ENCODE data around the gene SLC8B1.
A peak's percentile ranks its signal among the peaks of the same experiment; 100 is the strongest.

The SLC8B1 gene

DNA sequence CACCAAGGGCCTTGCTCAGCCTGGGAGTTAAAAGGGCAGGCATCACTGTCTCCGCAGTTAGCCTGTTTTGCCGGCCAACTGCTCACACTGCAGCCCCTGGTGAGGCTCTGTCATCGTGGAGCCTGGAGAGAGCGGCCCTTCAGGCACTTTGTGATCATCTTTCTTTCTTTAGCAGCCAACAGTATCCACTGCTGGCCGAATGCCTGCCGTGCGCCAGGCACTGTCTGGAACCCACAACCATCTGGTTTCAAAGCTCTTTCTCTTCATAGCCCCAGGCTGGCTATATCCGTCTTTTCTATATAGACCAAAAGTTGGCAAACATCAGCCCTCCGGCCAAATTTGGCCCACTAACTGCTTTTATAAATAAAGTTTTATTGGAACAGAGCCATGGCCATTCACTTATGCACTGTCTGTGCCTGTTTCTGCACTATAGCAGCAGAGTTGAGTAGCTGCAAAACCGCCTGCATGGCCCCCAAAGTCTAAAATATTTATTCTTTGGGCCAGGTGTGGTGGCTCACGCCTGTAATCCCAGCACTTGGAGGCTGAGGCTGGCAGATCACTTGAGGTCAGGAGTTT lies 29.5 kb downstream of the SLC8B1 start:
- ATAC-seq (replicated peaks; ENCODE audit: extremely low read depth, poor library complexity, severe bottlenecking) (no peak), DNase-seq (ENCODE audit: low spot score in 2 of 2) (no peak)
- no peaks in the 10 kb centered on the region for H3K4me1 Mint-ChIP-seq
- no peaks in the 10 kb centered on the region for H3K27me3 Mint-ChIP-seq
- H3K27ac Mint-ChIP-seq (ENCODE audit: low read depth), result no peak overlapping the region
- H3K4me3 Mint-ChIP-seq, result no peak overlapping the region
- H3K36me3 Mint-ChIP-seq (ENCODE audit: insufficient read depth), result peaks cover 31% of the 10 kb centered on the region
- H3K9me3 Mint-ChIP-seq, result no peaks in the 10 kb centered on the region

DNA sequence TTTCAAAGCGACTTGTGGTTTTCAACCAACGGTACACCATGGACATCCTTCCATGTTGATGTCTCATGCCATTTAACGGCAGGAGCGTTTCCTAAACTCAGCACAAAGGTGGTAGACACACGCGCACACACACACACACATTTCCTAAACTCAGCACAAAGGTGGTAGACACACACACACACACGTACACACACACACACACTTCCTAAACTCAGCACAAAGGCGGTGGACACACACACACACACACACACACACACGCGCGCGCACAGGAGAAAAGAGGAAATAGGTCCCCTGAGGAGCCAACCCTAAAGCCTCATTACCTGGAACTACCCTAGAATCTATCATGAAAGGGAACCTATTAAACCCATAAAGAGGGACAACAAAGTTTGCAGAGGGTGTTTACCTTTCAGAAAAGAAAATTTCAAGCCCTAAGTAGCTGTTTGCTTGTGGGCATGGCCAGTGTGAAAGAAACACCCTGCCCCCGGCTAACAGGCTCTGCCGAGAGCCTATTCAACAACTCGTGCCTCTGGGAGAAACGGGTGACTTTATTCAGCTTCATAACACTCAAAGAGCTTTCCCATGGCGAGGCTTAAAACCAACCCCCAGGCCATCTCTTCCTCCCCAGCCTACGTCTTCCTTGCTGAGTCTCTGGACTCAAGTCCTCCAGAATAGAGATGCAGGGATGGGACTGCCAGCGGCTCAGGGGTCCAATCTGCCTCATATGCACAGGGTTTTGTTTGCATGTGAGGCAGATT lies 31.8 kb downstream of the SLC8B1 start:
- no peaks in the 10 kb centered on the region for H3K27me3 Mint-ChIP-seq
- no peak overlapping the region for H3K4me3 Mint-ChIP-seq
- H3K27ac Mint-ChIP-seq (ENCODE audit: low read depth), result no peak overlapping the region
- no peaks in the 10 kb centered on the region for H3K4me1 Mint-ChIP-seq
- H3K36me3 Mint-ChIP-seq (ENCODE audit: insufficient read depth), result peaks cover 25% of the 10 kb centered on the region
- ATAC-seq (replicated peaks; ENCODE audit: extremely low read depth, poor library complexity, severe bottlenecking) (no peak), DNase-seq (ENCODE audit: low spot score in 2 of 2) (no peak)
- no peaks in the 10 kb centered on the region for H3K9me3 Mint-ChIP-seq

DNA sequence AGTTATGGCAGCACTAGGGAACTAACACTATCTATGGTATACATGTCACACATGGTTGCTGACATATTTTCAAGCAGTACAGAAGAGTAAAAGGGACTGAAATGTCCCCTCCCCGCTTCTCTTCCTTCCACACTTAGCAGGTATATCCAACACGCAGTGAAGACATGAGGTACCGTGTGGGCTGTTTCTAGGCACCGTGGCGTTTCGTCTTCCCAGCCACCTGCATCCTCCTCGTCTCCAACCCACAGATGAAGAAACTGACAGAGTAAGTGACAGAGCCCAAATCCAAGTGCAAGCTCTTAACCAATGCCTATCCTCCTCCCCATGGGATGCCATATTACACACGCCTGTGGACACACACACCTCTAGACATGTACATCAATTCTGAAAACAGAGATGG lies 32.4 kb downstream of the SLC8B1 start:
- ATAC-seq (replicated peaks; ENCODE audit: extremely low read depth, poor library complexity, severe bottlenecking) (no peak), DNase-seq (ENCODE audit: low spot score in 2 of 2) (no peak)
- H3K36me3 Mint-ChIP-seq (ENCODE audit: insufficient read depth), result peaks cover 24% of the 10 kb centered on the region
- H3K4me3 Mint-ChIP-seq, result no peak overlapping the region
- H3K9me3 Mint-ChIP-seq, result no peaks in the 10 kb centered on the region
- H3K27ac Mint-ChIP-seq (ENCODE audit: low read depth), result no peak overlapping the region
- no peaks in the 10 kb centered on the region for H3K4me1 Mint-ChIP-seq
- no peaks in the 10 kb centered on the region for H3K27me3 Mint-ChIP-seq

DNA sequence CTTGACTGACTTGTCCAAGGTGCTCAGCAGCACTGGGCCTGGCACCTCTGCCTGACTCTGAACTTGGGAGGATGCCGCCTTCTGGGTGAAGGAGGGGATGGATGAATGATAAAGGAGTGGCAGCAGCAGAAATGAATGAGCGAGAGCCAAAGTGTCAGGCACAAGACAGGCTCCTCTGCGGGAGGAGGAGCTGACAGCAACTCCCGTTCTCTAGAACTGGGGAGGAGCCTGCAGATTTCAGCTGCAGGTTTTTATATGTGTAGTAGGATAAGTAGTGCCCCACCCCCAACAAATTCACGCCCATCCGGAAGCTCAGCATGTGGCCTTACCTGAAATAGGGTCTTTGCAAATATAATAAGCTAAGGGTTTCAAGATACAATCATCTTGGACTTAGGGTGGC lies 33.1 kb downstream of the SLC8B1 start:
- DNase-seq (ENCODE audit: low spot score in 2 of 2) (no peak), ATAC-seq (replicated peaks; ENCODE audit: extremely low read depth, poor library complexity, severe bottlenecking) (no peak)
- Mint-ChIP-seq H3K4me1 (no peaks in the 10 kb centered on the region), H3K27me3 (no peaks in the 10 kb centered on the region), H3K27ac (ENCODE audit: low read depth) (no peak overlapping the region), H3K4me3 (no peak overlapping the region), H3K9me3 (no peaks in the 10 kb centered on the region), H3K36me3 (ENCODE audit: insufficient read depth) (peaks cover 20% of the 10 kb centered on the region)

DNA sequence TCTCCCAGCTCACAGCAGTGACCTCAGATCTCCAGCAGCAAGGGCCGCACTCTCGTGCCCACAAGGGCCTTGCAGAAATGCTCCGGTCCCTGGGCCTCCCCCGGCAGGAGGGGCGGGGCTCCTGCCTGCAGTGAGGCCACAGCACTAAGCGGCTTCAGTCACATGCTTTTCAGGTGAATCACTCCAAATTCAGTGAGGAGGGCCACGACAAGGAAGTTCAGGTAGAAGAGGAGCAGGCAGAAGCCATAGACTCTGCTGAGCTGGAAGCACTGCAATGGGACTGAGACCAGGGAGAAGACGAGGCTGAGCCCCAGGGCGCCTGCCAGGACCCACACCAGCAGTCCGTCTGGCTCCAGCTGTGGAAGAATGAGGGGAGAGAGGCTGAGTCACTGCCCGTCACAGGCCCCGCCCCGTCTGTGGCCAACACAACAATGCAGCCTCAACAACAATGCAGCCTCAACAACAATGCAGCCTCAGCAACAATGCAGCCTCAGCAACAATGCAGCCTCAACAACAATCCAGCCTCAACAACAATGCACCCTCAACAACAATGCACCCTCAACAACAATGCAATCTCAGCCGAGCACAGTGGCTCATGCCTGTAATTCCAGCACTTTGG lies 35.2 kb downstream of the SLC8B1 start:
- no peak overlapping the region for H3K4me3 Mint-ChIP-seq
- no peak for ATAC-seq (replicated peaks; ENCODE audit: extremely low read depth, poor library complexity, severe bottlenecking)
- no peaks in the 10 kb centered on the region for H3K27me3 Mint-ChIP-seq
- H3K36me3 Mint-ChIP-seq (ENCODE audit: insufficient read depth), result peaks cover 11% of the 10 kb centered on the region
- H3K27ac Mint-ChIP-seq (ENCODE audit: low read depth), result peak overlapping the region; percentile 67
- H3K9me3 Mint-ChIP-seq, result no peaks in the 10 kb centered on the region
- DNase-seq (ENCODE audit: low spot score in 2 of 2), result no peak
- H3K4me1 Mint-ChIP-seq, result no peaks in the 10 kb centered on the region

DNA sequence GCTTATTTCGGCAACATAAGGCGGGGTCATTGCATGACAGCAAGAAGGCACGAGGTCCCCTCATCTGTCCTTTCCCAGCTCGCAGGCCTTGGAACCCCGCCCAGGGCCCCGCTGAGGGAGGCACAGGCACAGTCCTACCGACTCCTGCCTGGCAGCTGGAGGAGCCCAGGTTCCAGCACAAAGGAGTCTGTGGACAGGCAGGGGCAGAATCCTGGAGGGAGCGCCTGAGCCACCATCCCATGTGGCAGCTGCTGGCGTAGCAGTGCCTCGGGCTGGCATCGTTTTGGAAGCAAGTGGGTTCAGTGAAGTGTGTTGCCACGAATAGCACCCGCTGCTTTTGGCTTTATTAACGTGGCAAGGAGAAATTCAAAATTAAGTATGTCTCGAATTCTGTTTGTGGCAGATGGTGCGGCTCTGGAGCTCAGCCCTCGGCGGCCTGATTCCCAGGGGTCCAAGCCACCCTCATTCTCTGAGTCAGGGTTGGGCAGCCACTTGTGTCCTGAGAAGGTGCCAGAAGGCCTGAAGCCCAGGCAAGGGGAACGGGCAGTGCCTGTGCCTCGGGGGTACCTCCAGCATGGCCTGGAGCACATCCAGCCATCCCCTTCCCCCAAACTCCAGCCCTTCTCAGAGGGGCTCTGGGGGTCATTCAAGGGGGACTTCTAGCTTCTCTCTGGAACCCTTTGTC lies 35.9 kb downstream of the SLC8B1 start:
- Mint-ChIP-seq H3K4me1 (no peaks in the 10 kb centered on the region), H3K9me3 (no peaks in the 10 kb centered on the region), H3K4me3 (no peak overlapping the region), H3K27me3 (no peaks in the 10 kb centered on the region), H3K36me3 (ENCODE audit: insufficient read depth) (peaks cover 13% of the 10 kb centered on the region), H3K27ac (ENCODE audit: low read depth) (no peak overlapping the region)
- ATAC-seq (replicated peaks; ENCODE audit: extremely low read depth, poor library complexity, severe bottlenecking) (no peak), DNase-seq (ENCODE audit: low spot score in 2 of 2) (no peak)

DNA sequence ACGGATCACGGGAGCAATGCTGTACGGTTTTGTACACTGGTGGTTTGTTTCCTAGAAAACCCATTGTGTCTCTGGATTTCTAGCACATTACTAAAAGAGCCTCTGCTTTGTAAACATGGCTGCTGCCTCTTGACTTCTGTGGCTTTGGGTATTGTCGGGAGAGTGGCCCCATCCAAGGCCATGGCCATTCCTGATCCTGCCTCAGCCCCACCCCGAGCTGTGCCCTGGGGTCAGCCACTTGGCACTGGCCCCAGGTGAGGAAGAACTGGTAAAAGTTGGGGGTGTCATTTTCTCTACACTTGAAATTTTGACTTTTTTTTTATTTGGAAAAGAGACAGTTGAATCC lies 36.5 kb downstream of the SLC8B1 start:
- no peak for DNase-seq (ENCODE audit: low spot score in 2 of 2)
- peaks cover 13% of the 10 kb centered on the region for H3K36me3 Mint-ChIP-seq (ENCODE audit: insufficient read depth)
- no peak for ATAC-seq (replicated peaks; ENCODE audit: extremely low read depth, poor library complexity, severe bottlenecking)
- H3K4me3 Mint-ChIP-seq, result no peak overlapping the region
- H3K9me3 Mint-ChIP-seq, result no peaks in the 10 kb centered on the region
- H3K27me3 Mint-ChIP-seq, result no peaks in the 10 kb centered on the region
- H3K27ac Mint-ChIP-seq (ENCODE audit: low read depth), result no peak overlapping the region
- no peaks in the 10 kb centered on the region for H3K4me1 Mint-ChIP-seq

DNA sequence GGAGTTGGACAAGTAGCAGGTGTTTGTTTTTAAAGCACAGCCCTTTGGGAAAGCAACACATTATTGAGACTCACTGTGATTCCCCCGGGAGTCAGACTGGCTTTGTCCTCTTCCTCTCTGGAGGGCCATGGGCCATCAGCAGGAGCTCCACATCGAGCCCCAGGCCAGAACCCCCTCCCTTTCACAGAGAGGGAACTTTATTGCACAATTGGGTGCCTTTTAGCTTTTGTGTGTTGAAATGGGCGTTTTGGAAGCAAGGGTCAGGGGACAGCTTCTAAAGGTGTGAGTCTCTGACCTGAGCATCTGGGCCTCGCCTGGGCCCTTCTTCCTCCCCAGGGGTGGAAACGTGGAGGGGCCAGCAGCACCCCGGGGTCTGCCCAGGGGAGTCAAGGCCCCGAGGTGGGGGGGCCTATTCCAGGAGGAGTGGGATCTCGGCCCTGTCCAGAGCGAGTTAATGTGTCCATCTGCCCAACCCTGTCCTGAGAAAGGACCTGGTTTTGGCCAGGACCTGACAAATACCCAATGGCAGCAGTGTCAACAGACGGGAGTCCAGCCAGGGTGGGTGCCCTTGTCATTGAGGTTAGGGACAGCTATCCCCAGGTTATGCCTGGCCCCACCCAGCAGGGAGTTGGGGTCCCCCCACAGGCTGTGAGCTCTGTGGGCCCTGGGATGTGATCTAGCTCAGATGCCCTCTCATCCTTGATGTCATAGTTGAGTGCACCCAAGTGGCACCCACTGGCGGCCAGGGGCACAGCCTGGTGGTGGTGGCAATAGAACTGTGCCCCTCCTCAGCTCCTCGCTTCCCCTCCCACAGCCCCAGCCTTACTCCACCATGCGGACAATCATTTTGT lies 37.1 kb downstream of the SLC8B1 start:
- no peaks in the 10 kb centered on the region for H3K4me1 Mint-ChIP-seq
- ATAC-seq (replicated peaks; ENCODE audit: extremely low read depth, poor library complexity, severe bottlenecking) (no peak), DNase-seq (ENCODE audit: low spot score in 2 of 2) (no peak)
- H3K36me3 Mint-ChIP-seq (ENCODE audit: insufficient read depth), result peaks cover 13% of the 10 kb centered on the region
- H3K27ac Mint-ChIP-seq (ENCODE audit: low read depth), result no peak overlapping the region
- H3K4me3 Mint-ChIP-seq, result no peak overlapping the region
- no peaks in the 10 kb centered on the region for H3K27me3 Mint-ChIP-seq
- H3K9me3 Mint-ChIP-seq, result no peaks in the 10 kb centered on the region

DNA sequence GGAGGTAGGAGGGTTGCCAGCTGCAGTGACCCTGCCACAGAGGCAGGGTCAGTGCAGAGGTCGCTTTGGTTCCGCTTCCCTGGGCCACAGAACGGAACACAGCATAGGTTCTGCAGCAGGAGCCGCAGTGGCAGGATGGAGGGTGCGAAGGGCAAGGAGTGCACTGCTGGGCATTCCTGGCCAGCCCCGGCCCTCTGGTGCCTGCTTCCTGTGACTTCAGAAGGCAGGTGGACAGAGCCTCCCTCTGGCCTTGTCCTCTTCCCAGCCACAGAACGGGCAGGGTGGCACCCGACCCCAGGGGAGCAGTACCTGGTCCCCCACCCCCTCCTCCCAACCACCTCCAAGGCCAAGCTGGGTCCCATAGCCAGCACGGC lies 37.7 kb downstream of the SLC8B1 start:
- Mint-ChIP-seq H3K36me3 (ENCODE audit: insufficient read depth) (peaks cover 9% of the 10 kb centered on the region), H3K4me3 (no peak overlapping the region), H3K4me1 (no peaks in the 10 kb centered on the region), H3K27ac (ENCODE audit: low read depth) (no peak overlapping the region), H3K27me3 (no peaks in the 10 kb centered on the region), H3K9me3 (no peaks in the 10 kb centered on the region)
- DNase-seq (ENCODE audit: low spot score in 2 of 2) (no peak), ATAC-seq (replicated peaks; ENCODE audit: extremely low read depth, poor library complexity, severe bottlenecking) (no peak)

DNA sequence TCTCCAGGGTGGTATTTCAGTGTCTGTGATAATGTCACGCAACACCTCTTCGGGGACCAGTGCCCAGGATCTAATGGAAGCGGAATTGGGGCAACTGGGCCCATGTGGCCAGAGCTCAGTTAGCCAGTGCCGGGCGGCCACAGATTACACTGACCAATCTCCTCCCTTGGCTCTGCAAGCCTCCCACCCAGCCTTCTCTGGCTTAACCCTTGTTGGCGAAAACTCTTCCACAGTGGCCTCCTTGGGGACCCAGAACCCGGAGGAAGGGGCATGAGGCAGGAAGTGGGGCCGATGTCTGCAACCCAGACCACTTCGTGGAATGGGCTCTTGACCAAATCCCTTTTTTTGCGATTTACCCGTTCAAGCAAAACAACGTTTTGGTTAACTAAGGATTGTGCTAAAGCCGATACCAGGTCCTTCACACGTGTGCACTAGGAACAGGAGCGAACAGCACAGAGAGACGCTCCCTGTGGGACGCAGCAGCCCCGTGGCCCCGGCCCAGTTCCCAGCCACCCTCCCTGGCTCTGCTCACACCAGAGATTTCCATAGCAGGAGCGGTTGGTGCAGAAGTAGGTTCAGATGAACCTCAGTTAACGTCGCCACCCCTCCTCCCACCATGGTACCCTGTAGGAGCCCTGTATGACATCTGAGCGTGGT lies 38.2 kb downstream of the SLC8B1 start:
- H3K27me3 Mint-ChIP-seq, result no peaks in the 10 kb centered on the region
- no peak overlapping the region for H3K27ac Mint-ChIP-seq (ENCODE audit: low read depth)
- no peak for DNase-seq (ENCODE audit: low spot score in 2 of 2)
- no peak for ATAC-seq (replicated peaks; ENCODE audit: extremely low read depth, poor library complexity, severe bottlenecking)
- no peaks in the 10 kb centered on the region for H3K9me3 Mint-ChIP-seq
- H3K4me1 Mint-ChIP-seq, result no peaks in the 10 kb centered on the region
- peaks cover 12% of the 10 kb centered on the region for H3K36me3 Mint-ChIP-seq (ENCODE audit: insufficient read depth)
- no peak overlapping the region for H3K4me3 Mint-ChIP-seq

DNA sequence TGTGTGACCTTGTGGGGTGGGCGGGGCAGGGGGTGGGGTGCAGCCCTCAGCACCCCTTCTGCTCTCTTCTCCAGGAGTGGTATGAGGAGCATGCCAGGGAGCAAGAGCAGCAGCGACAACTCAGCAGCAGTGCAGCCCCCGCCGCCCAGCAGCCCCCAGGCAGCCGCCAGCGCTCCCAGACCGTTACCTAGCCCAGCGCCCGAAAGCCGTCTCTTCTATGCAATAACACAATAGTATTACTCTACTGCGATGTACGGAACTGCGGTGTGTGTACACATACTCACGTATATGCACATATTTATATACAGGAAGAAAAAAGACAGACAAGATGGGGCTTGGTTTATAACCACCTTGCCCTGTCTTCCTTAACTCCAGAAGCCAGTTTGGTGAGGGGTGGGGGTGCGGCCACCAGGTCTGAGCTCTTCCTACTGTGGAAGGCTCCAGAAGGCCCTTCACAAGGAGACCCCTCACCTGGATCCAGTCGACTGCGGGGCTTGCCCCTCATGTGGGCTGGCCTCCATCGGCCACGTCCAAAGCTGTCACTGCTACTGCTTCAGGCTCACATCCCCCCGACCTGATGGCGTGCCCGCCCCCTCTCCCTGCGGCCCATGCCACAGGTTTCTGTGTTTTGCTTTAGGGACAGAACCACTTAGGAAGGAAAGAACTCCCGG lies 38.9 kb downstream of the SLC8B1 start:
- Mint-ChIP-seq H3K9me3 (no peaks in the 10 kb centered on the region), H3K27ac (ENCODE audit: low read depth) (no peak overlapping the region), H3K27me3 (no peaks in the 10 kb centered on the region), H3K36me3 (ENCODE audit: insufficient read depth) (peaks cover 12% of the 10 kb centered on the region), H3K4me3 (no peak overlapping the region), H3K4me1 (no peaks in the 10 kb centered on the region)
- ATAC-seq (replicated peaks; ENCODE audit: extremely low read depth, poor library complexity, severe bottlenecking), result no peak
- no peak for DNase-seq (ENCODE audit: low spot score in 2 of 2)
